Thyroid gland (tissue), 4 donors: ENCODE measurements around the gene ABCC1.

Source experiments
- CTCF ChIP-seq, 6 experiments: fragments of 200-600 bp in 3 of 6; fragments of 450-650 bp in 3 of 6; sonication (generic) in 3 of 6; IDR thresholded peaks; one replicate each; pipeline ENCODE4 v1.5.1; 2016 to 2019; ENCODE audit warnings: antibody characterized with exemption in 6 of 6, mild to moderate bottlenecking in 2 of 6, inconsistent platforms in 1 of 6, moderate library complexity in 1 of 6
- POLR2A ChIP-seq, 2 donors: fragments of 450-650 bp; IDR thresholded peaks; one replicate each; pipeline ENCODE4 v1.6.1; 2017; ENCODE audit warnings: antibody characterized with exemption in 2 of 2, mild to moderate bottlenecking in 2 of 2, moderate library complexity in 1 of 2

- TF ChIP-seq CTCF (IDR thresholded peaks at IDR 0.05), result no peak
- no peak for TF ChIP-seq POLR2A (IDR thresholded peaks at IDR 0.05)
These were observed 210.2 kb downstream of the ABCC1 start for GRCh38 chr16:16159662-16160061.
